Fibroblast of the aortic adventitia (primary cell): ENCODE measurements around the gene SHANK1. TPM values are rescaled to one million over a fixed set of nuclear protein-coding genes. Genes with fewer than 3 reads are reported as not detected.

Experiments
- DNase-seq: peaks from one replicate; pipeline ENCODE4 v3.0.0-alpha.2; 2010; ENCODE audit warnings: low read depth
- H3K4me3 ChIP-seq: 2 replicates; pipeline ENCODE4 v1.5.1; 2011; ENCODE audit warnings: low read depth, mild to moderate bottlenecking, control low read depth, low read length, moderate library complexity
- total RNA-seq: library from RNA; depleted of rRNA; stranded (reverse); fragments of >200 nt; gene quantifications from 2 replicates; pipeline ENCODE4 v1.2.3, GENCODE V29; 2012; ENCODE audit warnings: low replicate concordance
- TF ChIP-seq, protein P1 (sequence below): IDR thresholded peaks from 2 replicates; pipeline ENCODE4 v1.5.1; 2011; ENCODE audit warnings: mild to moderate bottlenecking, low read length, control low read depth, inconsistent platforms; ENCODE audit not compliant: insufficient read depth

The SHANK1 gene
- total RNA-seq, 1 donor, result 4.2 TPM

DNA sequence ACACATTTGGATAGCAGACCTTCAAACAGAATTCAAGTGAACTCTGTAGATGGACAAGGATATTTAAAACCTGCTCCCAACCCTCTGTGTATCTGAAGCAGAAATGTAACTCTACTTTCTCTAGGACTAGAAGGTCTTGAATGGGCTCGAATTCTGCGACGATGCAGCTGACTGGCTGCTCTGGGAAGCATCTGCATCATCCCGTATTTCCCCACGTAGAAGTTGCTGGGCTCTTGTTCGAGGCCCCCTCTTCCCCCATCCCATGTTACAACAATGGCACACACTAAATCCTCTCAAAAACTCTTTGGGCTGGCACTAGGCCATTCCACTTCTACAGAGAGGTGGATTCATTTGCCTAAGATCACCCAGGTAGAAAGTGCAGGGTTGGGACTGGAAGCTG, 55.4 kb downstream of the SHANK1 start:
- DNase-seq, result no peak
- H3K4me3 ChIP-seq, result no peak overlapping the region
- TF ChIP-seq, protein P1, sequence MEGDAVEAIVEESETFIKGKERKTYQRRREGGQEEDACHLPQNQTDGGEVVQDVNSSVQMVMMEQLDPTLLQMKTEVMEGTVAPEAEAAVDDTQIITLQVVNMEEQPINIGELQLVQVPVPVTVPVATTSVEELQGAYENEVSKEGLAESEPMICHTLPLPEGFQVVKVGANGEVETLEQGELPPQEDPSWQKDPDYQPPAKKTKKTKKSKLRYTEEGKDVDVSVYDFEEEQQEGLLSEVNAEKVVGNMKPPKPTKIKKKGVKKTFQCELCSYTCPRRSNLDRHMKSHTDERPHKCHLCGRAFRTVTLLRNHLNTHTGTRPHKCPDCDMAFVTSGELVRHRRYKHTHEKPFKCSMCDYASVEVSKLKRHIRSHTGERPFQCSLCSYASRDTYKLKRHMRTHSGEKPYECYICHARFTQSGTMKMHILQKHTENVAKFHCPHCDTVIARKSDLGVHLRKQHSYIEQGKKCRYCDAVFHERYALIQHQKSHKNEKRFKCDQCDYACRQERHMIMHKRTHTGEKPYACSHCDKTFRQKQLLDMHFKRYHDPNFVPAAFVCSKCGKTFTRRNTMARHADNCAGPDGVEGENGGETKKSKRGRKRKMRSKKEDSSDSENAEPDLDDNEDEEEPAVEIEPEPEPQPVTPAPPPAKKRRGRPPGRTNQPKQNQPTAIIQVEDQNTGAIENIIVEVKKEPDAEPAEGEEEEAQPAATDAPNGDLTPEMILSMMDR, result no peak

DNA sequence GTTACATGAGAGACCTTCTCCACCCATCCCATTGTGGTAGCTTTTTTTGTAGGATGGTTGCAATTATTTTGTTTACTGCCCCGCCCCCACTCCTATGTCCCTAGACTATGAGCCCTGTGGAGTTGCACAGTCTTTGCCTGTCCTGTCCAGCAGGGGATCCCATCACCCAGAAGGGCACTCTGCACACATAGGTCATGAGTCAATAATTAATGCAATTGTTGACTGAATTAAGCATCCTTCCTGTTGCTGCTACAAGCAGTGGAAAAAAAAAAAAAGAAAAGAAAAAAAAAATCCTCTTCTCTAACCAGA, 56.2 kb downstream of the SHANK1 start:
- H3K4me3 ChIP-seq, result no peak overlapping the region
- TF ChIP-seq, protein P1, result peak; percentile 2
- DNase-seq, result no peak

DNA sequence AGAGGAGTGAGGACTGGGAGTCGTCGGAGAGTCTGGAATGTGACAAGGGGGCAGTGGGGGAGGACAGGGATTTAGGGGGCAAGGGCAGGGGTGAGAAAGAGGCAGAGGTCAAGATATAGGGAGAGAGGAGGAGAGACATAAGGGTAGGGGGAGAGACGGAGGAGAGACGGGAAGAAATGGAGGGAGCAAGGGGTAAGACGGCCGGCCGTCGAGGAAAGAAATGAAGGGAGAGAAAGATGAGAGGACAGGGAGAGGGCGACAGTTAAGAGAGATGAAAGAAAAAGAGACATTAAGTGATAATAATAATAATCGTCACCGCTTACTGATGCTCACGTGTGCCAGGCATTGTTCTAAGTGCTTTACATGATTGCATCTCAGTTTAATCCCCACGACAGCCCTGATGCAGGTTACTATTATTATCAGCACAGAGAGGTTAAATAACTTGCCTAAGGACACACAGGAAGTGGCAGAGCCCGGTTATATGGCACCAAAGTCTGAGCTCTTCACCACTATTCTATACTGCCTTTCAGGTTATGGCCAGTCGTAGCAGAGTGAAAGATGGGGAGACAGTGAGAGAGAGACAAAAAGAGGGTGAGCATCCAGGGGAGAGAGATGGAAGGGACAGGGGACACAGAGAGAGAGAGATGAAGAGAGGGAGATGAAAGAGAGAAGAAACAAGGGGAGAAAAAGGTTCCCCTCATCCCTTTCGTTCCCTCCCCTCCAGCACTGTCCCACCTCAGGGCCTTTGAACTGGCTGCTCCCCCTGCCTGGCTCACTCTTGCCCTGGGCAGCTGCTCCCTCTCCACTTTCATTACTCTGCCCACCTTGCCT, 56.7 kb downstream of the SHANK1 start:
- H3K4me3 ChIP-seq, result no peak overlapping the region
- TF ChIP-seq, protein P1, result no peak
- DNase-seq, result no peak

DNA sequence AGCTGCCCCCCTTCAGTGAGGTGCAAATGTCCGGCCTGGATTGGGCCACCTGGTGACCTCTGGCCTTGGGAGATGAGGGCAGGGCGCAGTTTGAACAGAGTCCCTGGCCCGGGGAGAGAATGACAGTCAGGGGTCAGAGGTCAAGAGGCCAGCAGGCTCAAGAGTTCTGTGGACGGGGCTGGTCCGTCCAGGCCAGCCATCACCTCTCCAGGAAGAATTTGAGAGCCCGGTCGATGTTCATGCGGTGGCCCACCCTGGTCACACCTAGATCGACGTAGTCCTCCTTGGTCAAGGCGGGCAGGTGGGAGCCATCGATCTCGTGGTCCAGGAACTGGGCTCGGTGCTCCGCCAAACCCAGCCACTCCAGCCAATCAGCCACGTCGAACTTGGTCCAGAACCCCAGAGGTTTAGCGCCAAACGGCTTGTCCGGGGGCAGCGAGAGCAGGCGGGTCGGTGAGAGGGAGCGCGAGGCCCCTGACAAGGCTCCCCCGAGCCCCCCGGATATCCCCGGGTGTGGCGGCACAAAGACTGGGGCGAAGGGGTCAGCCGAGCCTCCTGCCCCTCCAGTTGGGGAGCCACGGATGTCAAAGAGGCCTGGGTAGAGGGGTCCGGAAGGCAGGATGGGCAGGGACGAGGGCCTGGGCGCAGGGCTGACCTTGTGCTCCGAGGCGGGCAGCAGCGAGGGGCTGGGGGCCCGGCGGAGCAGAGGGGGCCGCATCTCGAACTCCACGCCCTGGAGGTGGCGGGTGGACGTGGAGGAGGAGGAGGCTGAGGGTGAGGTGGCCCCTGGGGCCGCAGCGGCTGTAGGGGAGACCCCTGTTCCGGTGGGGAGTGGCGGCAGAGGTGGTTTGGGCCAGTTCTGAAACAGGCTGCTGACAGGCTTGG, 57.6 kb downstream of the SHANK1 start:
- TF ChIP-seq, protein P1, result no peak
- no peak overlapping the region for H3K4me3 ChIP-seq
- DNase-seq, result no peak

DNA sequence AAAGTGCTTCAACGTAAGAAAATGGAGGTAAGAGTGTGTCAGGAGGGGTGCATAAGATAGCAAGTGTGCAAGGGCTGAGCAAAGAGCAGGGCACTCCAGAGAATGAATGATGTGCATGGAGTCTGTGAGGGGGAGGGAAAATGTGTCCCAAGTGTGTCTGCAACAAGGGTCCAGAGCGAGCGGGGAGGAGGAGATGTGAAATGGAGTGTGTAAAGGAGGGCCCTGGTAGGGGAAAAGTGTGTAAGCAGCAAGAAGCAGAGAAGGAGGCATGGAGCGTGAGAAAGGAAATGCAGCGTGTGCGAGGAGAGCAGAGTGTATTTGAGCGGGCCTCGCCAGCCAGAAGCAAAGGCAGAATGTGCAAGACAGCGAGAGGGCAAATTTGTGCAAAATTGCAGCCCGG, 58.6 kb downstream of the SHANK1 start:
- no peak for DNase-seq
- no peak overlapping the region for H3K4me3 ChIP-seq
- TF ChIP-seq, protein P1, result no peak

DNA sequence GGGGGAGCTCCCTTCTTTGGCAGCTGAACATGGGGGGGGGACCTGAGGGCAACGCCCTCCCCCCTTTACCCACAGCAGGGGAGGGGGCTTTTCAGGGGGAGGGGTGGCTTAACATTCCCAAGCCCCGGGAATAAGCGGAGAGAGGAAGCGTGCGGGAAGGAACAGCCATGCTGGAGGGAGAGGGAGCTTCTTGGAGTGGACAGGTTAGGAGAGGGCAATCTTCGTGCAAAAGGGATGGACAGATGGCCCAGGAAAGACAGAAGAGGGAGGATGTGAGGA, 59.6 kb downstream of the SHANK1 start:
- H3K4me3 ChIP-seq, result no peak overlapping the region
- TF ChIP-seq, protein P1, result no peak
- no peak for DNase-seq
